Motor neuron (in vitro differentiated cells): ENCODE data around the gene ZFYVE28. TPM values are rescaled to one million over a fixed set of nuclear protein-coding genes. Genes with fewer than 3 reads are reported as not detected.
A peak's percentile ranks its signal among the peaks of the same experiment; 100 is the strongest.
"Not testable (repeated sequence)": the region's sequence is repeated elsewhere in the genome, so short reads cannot be mapped to it uniquely, and the experiment has no call there.

ENCODE experiments used
- ATAC-seq, 8 experiments: fragments of 200-7000 bp; cut with Tn5 transposase; replicated peaks in 6 of 8; 2 replicates each; pipeline ENCODE4 v1.8.0; 2021; ENCODE audit warnings: mild to moderate bottlenecking in 8 of 8, moderate library complexity in 8 of 8
- H3K27ac ChIP-seq, 2 donors: fragments of 250-450 bp; sonication (Bioruptor Pico); 2 replicates each; pipeline ENCODE4 v1.9.0; 2021; ENCODE audit warnings: antibody characterized with exemption in 2 of 2, mild to moderate bottlenecking in 2 of 2, moderate library complexity in 1 of 2
- H3K4me1 ChIP-seq, 2 donors: fragments of 250-450 bp; sonication (Bioruptor Pico); replicated peaks in 1 of 2; 2 replicates each; pipeline ENCODE4 v1.6.1; 2021; ENCODE audit warnings: antibody characterized with exemption in 2 of 2, mild to moderate bottlenecking in 2 of 2, moderate library complexity in 1 of 2
- H3K4me3 ChIP-seq, 5 donors: fragments of 250-450 bp; sonication (Bioruptor Pico); 2 replicates each; pipeline ENCODE4 v1.9.0; 2021; ENCODE audit warnings: antibody characterized with exemption in 5 of 5, mild to moderate bottlenecking in 5 of 5, moderate library complexity in 4 of 5
- WGBS, 10 experiments: fragments of 450-650 bp; shearing (Covaris generic); methylation state at CpG; one replicate each; pipeline ENCODE4 v1.0.0; 2022; 5-methylcytosine and 5-hydroxymethylcytosine counted together
- in situ Hi-C, 9 experiments: fragments of 400-800 bp; cut with MboI; loops; one replicate each; pipeline ENCODE4 v1.15.0; 2021; ENCODE audit warnings: low sequenced_read_pairs in 9 of 9, low pct_unique_long_range_greater_than_20kb in 2 of 9; ENCODE audit not compliant: unreplicated experiment in 9 of 9
- total RNA-seq, 8 experiments: library from RNA; unstranded; fragments of 300-600 nt; gene quantifications; 2 replicates each; pipeline versions ENCODE4 v1.2.3 to v1.2.4, GENCODE V29; 2022

ZFYVE28 gene
- 1 to 10 TPM; 1.1 to 8.2 (median 4.3) TPM for total RNA-seq

- peak within 1 kb of the TSS; percentile 43 to 89 (median 59) for H3K4me3 ChIP-seq
- in situ Hi-C loops, result loop anchor here in 1 of 9 experiments (25.0 kb wide), 1 partner anchor 181 kb away; the partner anchor contains the start of genes HAUS3 and POLN
- 0 to 6% (median 0%) methylated on average over 2 to 10 of the region's 90 CpGs; no CpG with 5 or more reads in 6 of the 10 experiments for WGBS, 10 experiments
- no peak within 1 kb of the TSS for H3K27ac ChIP-seq
- ATAC-seq, result peak in 5 of 8 experiments; percentile 0 to 9 (median 6)
- H3K4me1 ChIP-seq, result peaks cover 9 to 13% of the 10 kb centered on the region in 2 donors
Measured at GRCh38 chr4:2417765-2418649, at the start of gene ZFYVE28. TSS of gene ZFYVE28 (minus strand) at chr4:2418645. CDS start at chr4:2418323, 322 bp downstream.

- H3K4me1 ChIP-seq, result peaks cover 16 to 19% of the 10 kb centered on the region in 2 donors
- H3K27ac ChIP-seq, in situ Hi-C loops, H3K4me3 ChIP-seq, ATAC-seq: not testable (repeated sequence)
Measured at GRCh38 chr4:2465544-2465943, 47.1 kb upstream of the ZFYVE28 start.

GRCh38 chr4:2465032-2465431 is 46.6 kb upstream of the ZFYVE28 start:
- Histone ChIP-seq H3K27ac (no peak overlapping the region), H3K4me3 (no peak overlapping the region), H3K4me1 (peaks cover 12 to 18% of the 10 kb centered on the region in 2 donors)
- 80 to 100% (median 90%) methylated on average over 1 to 4 of the region's 6 CpGs; no CpG with 5 or more reads in 5 of the 10 experiments for WGBS, 10 experiments
- in situ Hi-C loops, result no loop called here
- no peak for ATAC-seq

GRCh38 chr4:2462992-2463762 is 44.7 kb upstream of the ZFYVE28 start:
- ATAC-seq, result no peak
- 0 to 96% (median 44%) methylated on average over 1 to 9 of the region's 35 CpGs; no CpG with 5 or more reads in 5 of the 10 experiments for WGBS, 10 experiments
- in situ Hi-C loops, result no loop called here
- Histone ChIP-seq H3K4me1 (peaks cover 12 to 18% of the 10 kb centered on the region in 2 donors), H3K27ac (peak overlapping the region in 1 of 2 donors; percentile 60), H3K4me3 (peak overlapping the region; percentile 44 to 55 (median 49))

GRCh38 chr4:2462218-2462991 is 44.0 kb upstream of the ZFYVE28 start:
- peak overlapping the region; percentile 44 to 55 (median 49) for H3K4me3 ChIP-seq
- peak overlapping the region; percentile 60 to 63 for H3K27ac ChIP-seq
- WGBS, 10 experiments, result 0 to 60% (median 25%) methylated on average over 3 to 16 of the region's 99 CpGs; no CpG with 5 or more reads in 4 of the 10 experiments
- in situ Hi-C loops, result no loop called here
- peak; percentile 92 to 96 (median 95) for ATAC-seq
- H3K4me1 ChIP-seq, result peaks cover 7 to 13% of the 10 kb centered on the region in 2 donors

- peaks cover 7 to 9% of the 10 kb centered on the region in 2 donors for H3K4me1 ChIP-seq
- WGBS, 10 experiments, result 0 to 100% (median 93%) methylated on average over 1 to 5 of the region's 15 CpGs; no CpG with 5 or more reads in 4 of the 10 experiments
- peak overlapping the region in 1 of 5 donors; percentile 49 for H3K4me3 ChIP-seq
- in situ Hi-C loops, result no loop called here
- ATAC-seq, result no peak
- no peak overlapping the region for H3K27ac ChIP-seq
Measured at GRCh38 chr4:2461246-2461960, 43.0 kb upstream of the ZFYVE28 start.

GRCh38 chr4:2459589-2460349 is 41.3 kb upstream of the ZFYVE28 start:
- no peak for ATAC-seq
- 92 to 100% (median 93%) methylated on average over 1 to 3 of the region's 19 CpGs; no CpG with 5 or more reads in 7 of the 10 experiments for WGBS, 10 experiments
- H3K4me3 ChIP-seq, result no peak overlapping the region
- no peak overlapping the region for H3K27ac ChIP-seq
- in situ Hi-C loops, result no loop called here
- peaks cover 7 to 9% of the 10 kb centered on the region in 2 donors for H3K4me1 ChIP-seq

- WGBS, 10 experiments, result 75 to 100% (median 93%) methylated on average over 1 to 12 of the region's 38 CpGs; no CpG with 5 or more reads in 2 of the 10 experiments
- Histone ChIP-seq H3K4me3 (no peak overlapping the region), H3K27ac (no peak overlapping the region), H3K4me1 (peaks cover 7 to 9% of the 10 kb centered on the region in 2 donors)
- ATAC-seq, result no peak
- in situ Hi-C loops, result no loop called here
Measured at GRCh38 chr4:2458546-2459491, 40.4 kb upstream of the ZFYVE28 start.

- 50 to 100% (median 88%) methylated on average over 1 to 11 of the region's 24 CpGs; no CpG with 5 or more reads in 2 of the 10 experiments for WGBS, 10 experiments
- ATAC-seq, result no peak
- H3K4me3 ChIP-seq, result no peak overlapping the region
- in situ Hi-C loops, result no loop called here
- H3K27ac ChIP-seq, result no peak overlapping the region
- H3K4me1 ChIP-seq, result peaks cover 4 to 7% of the 10 kb centered on the region in 2 donors
Measured at GRCh38 chr4:2457481-2458295, 39.2 kb upstream of the ZFYVE28 start.
